SK-N-MC (cell line): ENCODE measurements around the gene TM7SF2.

Experiments
- EZH2 ChIP-seq: fragments of 200-600 bp; sonication (generic); IDR thresholded peaks from one replicate; pipeline ENCODE4 v1.6.1; 2017; ENCODE audit warnings: antibody characterized with exemption
- POLR2AphosphoS5 ChIP-seq: IDR thresholded peaks from 2 replicates; pipeline ENCODE4 v1.6.1; 2012; ENCODE audit warnings: mild to moderate bottlenecking, low read depth, low read length, borderline replicate concordance

GRCh38 chr11:65113361-65113756 is 1.7 kb downstream of the TM7SF2 start:
- TF ChIP-seq POLR2AphosphoS5 (no peak), EZH2 (no peak)
